K562 (cell line): ENCODE measurements around the gene KCP. TPM values are rescaled to one million over a fixed set of nuclear protein-coding genes. Genes with fewer than 3 reads are reported as not detected.
A peak's percentile ranks its signal among the peaks of the same experiment; 100 is the strongest.

Experiments
- ADNP ChIP-seq: fragments of 200-800 bp; sonication (Bioruptor generic); IDR thresholded peaks from 2 replicates; pipeline ENCODE4 v1.6.1; 2016; ENCODE audit warnings: missing genetic modification characterization, missing compliant biosample characterization
- CTBP1 ChIP-seq: fragments of 450-650 bp; IDR thresholded peaks from 2 replicates; pipeline ENCODE4 v1.6.1; 2016; ENCODE audit warnings: borderline replicate concordance
- E2F5 ChIP-seq: sonication (generic); formaldehyde crosslinking; IDR thresholded peaks from 2 replicates; pipeline ENCODE4 v1.8.0; 2022; ENCODE audit warnings: mild to moderate bottlenecking, missing genetic modification reagents
- ELF1 ChIP-seq: fragments of 200-800 bp; sonication (Bioruptor generic); IDR thresholded peaks from 2 replicates; pipeline ENCODE4 v1.6.1; 2016; ENCODE audit warnings: missing genetic modification characterization, missing compliant biosample characterization
- EP300 ChIP-seq: IDR thresholded peaks from 2 replicates; pipeline ENCODE4 v1.6.1; 2012; ENCODE audit warnings: low read length, improper control_type of control experiment
- ERF ChIP-seq: fragments of 450-650 bp; formaldehyde crosslinking; IDR thresholded peaks from 2 replicates; pipeline ENCODE4 v1.4.0; 2020; ENCODE audit warnings: mild to moderate bottlenecking, mixed read lengths
- ETS1 ChIP-seq: conservative IDR thresholded peaks from 2 replicates; pipeline ENCODE4 v1.6.1; 2011; ENCODE audit warnings: low read depth, mild to moderate bottlenecking, low read length; ENCODE audit not compliant: control insufficient read depth
- FOSL1 ChIP-seq: fragments of 200-800 bp; sonication (Bioruptor generic); conservative IDR thresholded peaks from 2 replicates; pipeline ENCODE4 v1.6.1; 2016; ENCODE audit warnings: missing genetic modification characterization, missing compliant biosample characterization
- FOXK2 ChIP-seq, 2 experiments: fragments of 450-650 bp; IDR thresholded peaks in 1 of 2; conservative IDR thresholded peaks in 1 of 2; 2 replicates each; pipeline ENCODE4 v1.6.1; 2016; ENCODE audit warnings: low read depth in 2 of 2, mild to moderate bottlenecking in 1 of 2
- KAT8 ChIP-seq: fragments of 450-650 bp; IDR thresholded peaks from 2 replicates; pipeline ENCODE4 v1.6.1; 2016; ENCODE audit warnings: low read depth, mild to moderate bottlenecking
- KLF10 ChIP-seq: fragments of 250-450 bp; sonication (Bioruptor Pico); IDR thresholded peaks from 2 replicates; pipeline ENCODE4 v1.6.1; 2021; ENCODE audit warnings: matching md5 sums
- MED1 ChIP-seq: sonication (generic); formaldehyde crosslinking; IDR thresholded peaks from 2 replicates; pipeline ENCODE4 v1.8.1; 2023; ENCODE audit warnings: missing genetic modification reagents, borderline replicate concordance
- MEF2A ChIP-seq: IDR thresholded peaks from 2 replicates; pipeline ENCODE4 v1.6.1; 2011; ENCODE audit warnings: low read depth, mild to moderate bottlenecking, low read length, moderate library complexity; ENCODE audit not compliant: control insufficient read depth
- MYC ChIP-seq, 2 experiments: fragments of 250-450 bp in 1 of 2; sonication (Bioruptor Pico) in 1 of 2; IDR thresholded peaks; 2 replicates each; pipeline versions ENCODE4 v1.5.1 to v1.6.1; 2012 to 2021; ENCODE audit warnings: low read depth in 2 of 2, borderline replicate concordance in 1 of 2, improper control_type of control experiment in 1 of 2, low read length in 1 of 2, mild to moderate bottlenecking in 1 of 2, moderate library complexity in 1 of 2
- NCOR1 ChIP-seq: fragments of 450-650 bp; IDR thresholded peaks from 2 replicates; pipeline ENCODE4 v1.6.1; 2016; ENCODE audit warnings: mild to moderate bottlenecking, moderate library complexity
- NFATC3 ChIP-seq: fragments of 450-650 bp; IDR thresholded peaks from 2 replicates; pipeline ENCODE4 v1.6.1; 2017; ENCODE audit warnings: mild to moderate bottlenecking
- NR2C1 ChIP-seq, 2 experiments: fragments of 450-650 bp; IDR thresholded peaks; 2 replicates each; pipeline ENCODE4 v1.6.1; 2017; ENCODE audit warnings: mild to moderate bottlenecking in 2 of 2, antibody characterized with exemption in 1 of 2, inconsistent platforms in 1 of 2, missing compliant biosample characterization in 1 of 2, missing genetic modification characterization in 1 of 2
- RBM14 ChIP-seq: fragments of 200-400 bp; formaldehyde crosslinking; IDR thresholded peaks from 2 replicates; pipeline ENCODE4 v1.6.1; 2018; ENCODE audit warnings: low read depth, mild to moderate bottlenecking, low read length, moderate library complexity, borderline replicate concordance; ENCODE audit not compliant: insufficient read depth
- RUNX1 ChIP-seq: sonication (generic); IDR thresholded peaks from 2 replicates; pipeline ENCODE4 v1.6.1; 2016; ENCODE audit warnings: antibody characterized with exemption, low read depth
- SNIP1 ChIP-seq: fragments of 450-650 bp; IDR thresholded peaks from 2 replicates; pipeline ENCODE4 v1.7.1; 2017; ENCODE audit warnings: low read depth, mild to moderate bottlenecking
- SOX6 ChIP-seq: fragments of 450-650 bp; IDR thresholded peaks from 2 replicates; pipeline ENCODE4 v1.6.1; 2014; ENCODE audit warnings: mild to moderate bottlenecking
- SUPT5H ChIP-seq: fragments of 450-650 bp; IDR thresholded peaks from 2 replicates; pipeline ENCODE4 v1.6.1; 2016
- TRIM28 ChIP-seq: fragments of 450-650 bp; IDR thresholded peaks from 2 replicates; pipeline ENCODE4 v1.6.1; 2017
- ZEB2 ChIP-seq: fragments of 450-650 bp; IDR thresholded peaks from 2 replicates; pipeline ENCODE4 v1.6.1; 2016
- ZNF124 ChIP-seq: sonication (generic); formaldehyde crosslinking; IDR thresholded peaks from 2 replicates; pipeline ENCODE4 v1.8.1; 2022; ENCODE audit warnings: missing genetic modification reagents
- ZNF23 ChIP-seq: fragments of 250-450 bp; sonication (Bioruptor Pico); IDR thresholded peaks from 2 replicates; pipeline ENCODE4 v1.4.0; 2020; ENCODE audit warnings: mild to moderate bottlenecking
- ZNF57 ChIP-seq: fragments of 450-650 bp; formaldehyde crosslinking; IDR thresholded peaks from 2 replicates; pipeline ENCODE4 v1.4.0; 2020; ENCODE audit warnings: mild to moderate bottlenecking, moderate library complexity
- ZNF586 ChIP-seq: fragments of 450-650 bp; formaldehyde crosslinking; conservative IDR thresholded peaks from 2 replicates; pipeline ENCODE4 v1.4.0; 2020; ENCODE audit warnings: mild to moderate bottlenecking, moderate library complexity
- ZNF75A ChIP-seq: fragments of 450-650 bp; formaldehyde crosslinking; IDR thresholded peaks from 2 replicates; pipeline ENCODE4 v1.4.0; 2020; ENCODE audit warnings: mild to moderate bottlenecking
- polyA plus RNA-seq, 8 experiments: library from polyadenylated mRNA; depleted of rRNA in 4 of 8; stranded (reverse) in 5 of 8; unstranded in 3 of 8; fragments of >200 nt; fragmentation: Nextera tagmentation in 2 of 8; fragmentation: Illumina TruSeq in 1 of 8; extraction: Ambion mirVana in 2 of 8; extraction: Trizol in 1 of 8; gene quantifications; 2 replicates each; pipeline versions ENCODE4 v1.2.1 to v1.2.3, GENCODE V29; 2011 to 2014; ENCODE audit warnings: inconsistent platforms in 1 of 8, missing spikeins in 1 of 8
- total RNA-seq, 7 experiments: library from RNA; depleted of rRNA in 6 of 7; stranded (reverse); fragments of >200 nt in 6 of 7; fragmentation: Illumina TruSeq in 2 of 7; extraction: Trizol in 2 of 7; gene quantifications; 2 replicates each; pipeline versions ENCODE4 v1.2.1 to v1.2.3, GENCODE V29; 2011 to 2021; ENCODE audit warnings: low replicate concordance in 1 of 7

The KCP gene
- total and polyA plus RNA-seq, 9 of the 15 experiments (the other 6 are each of a cell fraction or from before 2014, with no cell fraction given), result 0.06 to 0.17 (median 0.12) TPM; not detected in 3

GRCh38 chr7:128862571-128863432 is 47.7 kb downstream of the KCP start, which contains the start of gene ATP6V1F (continued):
- TF ChIP-seq ZNF75A (CRISPR knock-in tag) (0 out of 2 replicates have a peak, but pooled peaks have one; percentile 7), CTBP1 (peak; percentile 66), ADNP (tag) (no peak), EP300 (no peak), ZNF57 (CRISPR knock-in tag) (no peak), MED1 (CRISPR knock-in tag) (no peak), NR2C1 (IDR thresholded peaks at IDR 0.05) (no peak), NR2C1 (tag; IDR thresholded peaks at IDR 0.05) (no peak), NCOR1 (no peak), MYC (IDR thresholded peaks at IDR 0.05; ENCODE audit: low read depth, low read length) (peak; percentile 59), MYC (CRISPR knock-in tag; IDR thresholded peaks at IDR 0.05; ENCODE audit: borderline replicate concordance, low read depth) (peak; percentile 81; the same call in 1 of the 2 replicates), RBM14 (no peak), SOX6 (no peak), ETS1 (peak; percentile 78; the same call in 1 of the 2 replicates), ZEB2 (no peak), FOXK2 (conservative IDR thresholded peaks at IDR 0.05 in 1 of 2, IDR thresholded peaks at IDR 0.05 in 1 of 2; ENCODE audit: low read depth in 2 of 2) (peak; percentile 86 to 95; a peak in 3 of 4 replicates), MEF2A (no peak), RUNX1 (0 out of 2 replicates have a peak, but pooled peaks have one; percentile 63), SNIP1 (no peak), TRIM28 (no peak), ERF (peak; percentile 11; the same call in 1 of the 2 replicates), KLF10 (CRISPR knock-in tag) (no peak), ZNF586 (CRISPR knock-in tag) (no peak), ZNF124 (CRISPR knock-in tag) (no peak), FOSL1 (tag) (no peak; the same call in 1 of the 2 replicates), KAT8 (no peak), SUPT5H (peak; percentile 93), ZNF23 (CRISPR knock-in tag) (peak; percentile 9; the same call in 1 of the 2 replicates), ELF1 (no peak), E2F5 (CRISPR knock-in tag) (peak; percentile 63; the same call in 1 of the 2 replicates), NFATC3 (no peak)
